WTC11 (cell line): Measurements from ENCODE around the gene PRR22. TPM values are rescaled to one million over a fixed set of nuclear protein-coding genes. Genes with fewer than 3 reads are reported as not detected.

Source experiments
- ATAC-seq: fragments of 200-7000 bp; cut with Tn5 transposase; 2 replicates; pipeline ENCODE4 v1.10.0; 2021; ENCODE audit warnings: mild to moderate bottlenecking, moderate library complexity
- CTCF ChIA-PET: fragments of 300-600 bp; sonication (Branson Sonifier 250); formaldehyde crosslinking; loops from one replicate; lab custom pipeline; 2021; ENCODE audit warnings: antibody characterized with exemption; lab: Charles Lee
- POLR2A ChIA-PET: fragments of 350-600 bp; sonication (Branson Sonifier 250); formaldehyde crosslinking; loops from one replicate; lab custom pipeline; 2021; ENCODE audit warnings: antibody characterized with exemption; lab: Charles Lee
- DNase-seq: peaks from one replicate; pipeline ENCODE4 v3.0.0; 2021; ENCODE audit warnings: low spot score
- H3K27ac Mint-ChIP-seq: 2 replicates; pipeline ENCODE4 v1.8.0; 2021; ENCODE audit warnings: mixed read lengths
- H3K27me3 Mint-ChIP-seq: 2 replicates; pipeline ENCODE4 v1.8.0; 2021; ENCODE audit warnings: low read depth, mild to moderate bottlenecking, moderate library complexity, mixed read lengths
- H3K36me3 Mint-ChIP-seq: 2 replicates; pipeline ENCODE4 v1.8.0; 2021; ENCODE audit warnings: mixed read lengths
- H3K4me1 Mint-ChIP-seq: 2 replicates; pipeline ENCODE4 v1.8.0; 2022; ENCODE audit warnings: mixed read lengths
- H3K4me3 Mint-ChIP-seq: 2 replicates; pipeline ENCODE4 v1.8.0; 2021; ENCODE audit warnings: mild to moderate bottlenecking, moderate library complexity, mixed read lengths
- H3K9me3 Mint-ChIP-seq: 2 replicates; pipeline ENCODE4 v1.8.0; 2021; ENCODE audit warnings: mixed read lengths
- CBFB ChIP-seq: sonication (generic); formaldehyde crosslinking; IDR thresholded peaks from 2 replicates; pipeline ENCODE4 v1.8.1; 2022; ENCODE audit warnings: mild to moderate bottlenecking, low read depth, missing genetic modification reagents
- ESRRA ChIP-seq: sonication (generic); formaldehyde crosslinking; IDR thresholded peaks from 2 replicates; pipeline ENCODE4 v1.8.1; 2022; ENCODE audit warnings: mild to moderate bottlenecking, missing genetic modification reagents, borderline replicate concordance
- IRF2 ChIP-seq: sonication (generic); formaldehyde crosslinking; IDR thresholded peaks from 2 replicates; pipeline ENCODE4 v1.8.0; 2022; ENCODE audit warnings: low read depth, missing genetic modification reagents, borderline replicate concordance
- JAZF1 ChIP-seq: fragments of 250-450 bp; sonication (Bioruptor Pico); IDR thresholded peaks from 2 replicates; pipeline ENCODE4 v1.9.0; 2021; ENCODE audit warnings: moderate library complexity, mild to moderate bottlenecking, inconsistent platforms
- JUN ChIP-seq: sonication (generic); formaldehyde crosslinking; IDR thresholded peaks from 2 replicates; pipeline ENCODE4 v1.8.0; 2023; ENCODE audit warnings: mild to moderate bottlenecking, missing genetic modification reagents
- MXD4 ChIP-seq: fragments of 250-450 bp; sonication (Bioruptor Pico); IDR thresholded peaks from 2 replicates; pipeline ENCODE4 v1.8.0; 2021; ENCODE audit warnings: mild to moderate bottlenecking, moderate library complexity, borderline replicate concordance
- NFYB ChIP-seq: sonication (generic); formaldehyde crosslinking; conservative IDR thresholded peaks from 2 replicates; pipeline ENCODE4 v1.8.0; 2022; ENCODE audit warnings: low read depth, missing genetic modification reagents
- OVOL2 ChIP-seq: fragments of 250-450 bp; sonication (Bioruptor Pico); IDR thresholded peaks from 2 replicates; pipeline ENCODE4 v1.9.0; 2021; ENCODE audit warnings: mild to moderate bottlenecking, borderline replicate concordance
- PRRX2 ChIP-seq: fragments of 250-450 bp; sonication (Bioruptor Pico); IDR thresholded peaks from 2 replicates; pipeline ENCODE4 v1.8.0; 2021; ENCODE audit warnings: mild to moderate bottlenecking
- SOX15 ChIP-seq: fragments of 250-450 bp; sonication (Bioruptor Pico); IDR thresholded peaks from 2 replicates; pipeline ENCODE4 v1.9.0; 2021; ENCODE audit warnings: mild to moderate bottlenecking
- SP1 ChIP-seq: sonication (generic); formaldehyde crosslinking; conservative IDR thresholded peaks from 2 replicates; pipeline ENCODE4 v1.8.1; 2022; ENCODE audit warnings: missing genetic modification reagents
- TP53 ChIP-seq: sonication (generic); formaldehyde crosslinking; IDR thresholded peaks from 2 replicates; pipeline ENCODE4 v1.8.1; 2023; ENCODE audit warnings: mild to moderate bottlenecking, missing genetic modification reagents
- ZBTB21 ChIP-seq: sonication (generic); formaldehyde crosslinking; IDR thresholded peaks from 2 replicates; pipeline ENCODE4 v1.8.1; 2023; ENCODE audit warnings: mild to moderate bottlenecking, missing genetic modification reagents, borderline replicate concordance
- ZNF423 ChIP-seq: fragments of 250-450 bp; sonication (Bioruptor Pico); IDR thresholded peaks from 2 replicates; pipeline ENCODE4 v2.1.2; 2022; ENCODE audit warnings: mild to moderate bottlenecking, moderate library complexity
- total RNA-seq: library from RNA; stranded (reverse); gene quantifications from 3 replicates; pipeline ENCODE4 v1.2.3, GENCODE V29; 2021
- TF ChIP-seq, protein P1 (sequence below): sonication (generic); formaldehyde crosslinking; IDR thresholded peaks from 2 replicates; pipeline ENCODE4 v1.8.1; 2023; ENCODE audit warnings: mild to moderate bottlenecking, missing genetic modification reagents
- TF ChIP-seq, protein P2 (sequence below): sonication (generic); formaldehyde crosslinking; conservative IDR thresholded peaks from 2 replicates; pipeline ENCODE4 v1.8.1; 2022; ENCODE audit warnings: mild to moderate bottlenecking, missing genetic modification reagents
- TF ChIP-seq, protein P3 (sequence below): fragments of 250-450 bp; sonication (Bioruptor Pico); conservative IDR thresholded peaks from 2 replicates; pipeline ENCODE4 v1.9.0; 2021; ENCODE audit warnings: mild to moderate bottlenecking
- TF ChIP-seq, protein P4 (sequence below): sonication (generic); formaldehyde crosslinking; IDR thresholded peaks from 2 replicates; pipeline ENCODE4 v1.8.0; 2022; ENCODE audit warnings: mild to moderate bottlenecking, missing genetic modification reagents
- TF ChIP-seq, protein P5 (sequence below): sonication (generic); formaldehyde crosslinking; IDR thresholded peaks from 2 replicates; pipeline ENCODE4 v1.8.0; 2022; ENCODE audit warnings: mild to moderate bottlenecking, missing genetic modification reagents

The PRR22 gene
- total RNA-seq, 1 experiment from 2014 or later = 3.3 TPM

DNA sequence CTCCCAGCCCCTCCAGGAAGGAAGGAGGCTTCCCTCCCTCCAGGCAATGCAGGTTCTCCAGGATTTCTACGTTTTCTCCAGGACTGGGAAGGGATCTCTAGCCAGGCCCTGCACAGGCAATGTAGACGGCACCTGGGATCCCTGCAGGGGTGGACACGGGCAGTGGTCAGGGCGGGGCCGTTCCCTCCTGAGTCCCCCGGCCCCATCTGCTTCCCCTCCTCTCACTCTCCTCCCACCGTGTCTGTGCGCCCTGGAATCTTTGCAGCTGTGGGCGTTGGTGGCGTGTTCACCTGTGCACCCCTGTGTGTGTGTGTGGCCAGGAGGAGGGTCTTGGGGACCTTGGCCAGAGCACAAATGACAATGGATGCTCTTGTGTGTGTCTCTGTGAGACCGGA is 30.3 kb upstream of the PRR22 start (continued):
- TF ChIP-seq ESRRA (CRISPR knock-in tag) = no peak
- TF ChIP-seq, all 79 proteins: peak for 0

DNA sequence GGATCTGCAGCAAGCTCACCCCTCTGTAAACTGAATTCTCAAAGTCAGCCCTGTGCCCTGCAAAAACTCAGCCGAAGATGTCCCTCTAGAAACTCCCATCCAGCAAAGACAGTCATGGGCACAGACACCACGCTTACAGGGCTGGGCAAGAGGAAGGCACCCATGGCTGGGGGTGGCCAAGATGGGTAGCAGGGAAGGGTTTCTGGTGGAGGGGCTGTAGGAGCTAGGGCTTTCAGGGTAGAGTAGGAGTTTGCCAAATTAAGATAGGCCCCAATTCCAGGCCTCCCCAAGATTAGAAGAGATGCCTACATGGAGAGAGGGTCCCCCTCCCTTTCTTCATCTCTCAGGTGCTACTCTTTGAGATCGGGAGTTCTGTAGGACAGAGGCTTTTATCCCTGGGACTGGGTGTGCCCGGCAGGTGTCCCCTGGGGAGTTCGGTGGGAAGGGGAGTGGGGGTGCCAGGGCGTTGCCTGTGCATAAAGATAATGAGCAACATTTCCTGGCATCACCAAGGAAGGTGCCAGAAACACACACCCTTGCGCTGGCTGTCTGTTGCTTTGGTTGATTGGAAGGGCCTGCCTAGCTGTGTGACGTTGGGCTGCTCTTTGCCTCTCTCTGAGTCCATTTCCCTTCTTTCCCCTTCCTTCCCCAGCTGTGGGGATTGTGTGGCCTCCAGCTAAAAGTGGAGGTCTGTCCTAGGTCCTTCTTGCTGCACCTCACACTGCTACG is 29.7 kb upstream of the PRR22 start:
- Mint-ChIP-seq H3K27me3 (peaks cover 9% of the 10 kb centered on the region), H3K9me3 (no peaks in the 10 kb centered on the region)
- CTCF ChIA-PET = interaction anchor here (1.0 kb wide), 1 partner anchor 10 kb away, joined by 5 read pairs; no protein-coding TSS in a partner anchor
- TF ChIP-seq OVOL2 (CRISPR knock-in tag) (no peak), MXD4 (CRISPR knock-in tag) (no peak), JAZF1 (CRISPR knock-in tag) (no peak), JUN (CRISPR knock-in tag) (no peak)
- TF ChIP-seq, protein P1, sequence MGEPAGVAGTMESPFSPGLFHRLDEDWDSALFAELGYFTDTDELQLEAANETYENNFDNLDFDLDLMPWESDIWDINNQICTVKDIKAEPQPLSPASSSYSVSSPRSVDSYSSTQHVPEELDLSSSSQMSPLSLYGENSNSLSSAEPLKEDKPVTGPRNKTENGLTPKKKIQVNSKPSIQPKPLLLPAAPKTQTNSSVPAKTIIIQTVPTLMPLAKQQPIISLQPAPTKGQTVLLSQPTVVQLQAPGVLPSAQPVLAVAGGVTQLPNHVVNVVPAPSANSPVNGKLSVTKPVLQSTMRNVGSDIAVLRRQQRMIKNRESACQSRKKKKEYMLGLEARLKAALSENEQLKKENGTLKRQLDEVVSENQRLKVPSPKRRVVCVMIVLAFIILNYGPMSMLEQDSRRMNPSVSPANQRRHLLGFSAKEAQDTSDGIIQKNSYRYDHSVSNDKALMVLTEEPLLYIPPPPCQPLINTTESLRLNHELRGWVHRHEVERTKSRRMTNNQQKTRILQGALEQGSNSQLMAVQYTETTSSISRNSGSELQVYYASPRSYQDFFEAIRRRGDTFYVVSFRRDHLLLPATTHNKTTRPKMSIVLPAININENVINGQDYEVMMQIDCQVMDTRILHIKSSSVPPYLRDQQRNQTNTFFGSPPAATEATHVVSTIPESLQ = no peak
- TF ChIP-seq, all 79 proteins: peak for 0
- Mint-ChIP-seq H3K27ac (no peak overlapping the region), H3K4me3 (no peak overlapping the region), H3K36me3 (no peaks in the 10 kb centered on the region), H3K4me1 (no peaks in the 10 kb centered on the region)
- no peak for ATAC-seq
- DNase-seq = no peak
- POLR2A ChIA-PET = no interaction called here

DNA sequence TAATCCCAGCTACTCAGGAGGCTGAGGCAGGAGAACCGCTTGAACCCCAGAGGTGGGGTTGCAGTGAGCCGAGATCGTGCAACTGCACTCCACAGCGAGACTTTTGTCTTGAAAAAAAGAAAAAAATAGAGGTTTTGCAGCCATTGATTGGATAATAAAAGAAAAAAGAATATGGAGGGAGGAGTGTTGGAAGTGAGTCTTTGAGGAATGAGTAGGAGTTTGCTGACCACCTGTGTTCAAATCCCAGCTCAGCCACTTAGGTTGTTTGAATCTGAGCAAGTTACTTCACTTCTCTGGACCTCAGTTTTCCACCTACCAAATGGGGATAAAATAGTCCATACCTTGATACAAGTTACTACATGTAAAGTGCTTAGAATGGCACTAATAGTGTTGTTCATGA is 26.6 kb upstream of the PRR22 start:
- CTCF ChIA-PET = interaction anchor here (1.5 kb wide), 1 partner anchor 17 kb away, joined by 4 read pairs; no protein-coding TSS in a partner anchor
- no peaks in the 10 kb centered on the region for H3K4me1 Mint-ChIP-seq
- H3K36me3 Mint-ChIP-seq = no peaks in the 10 kb centered on the region
- no peak overlapping the region for H3K4me3 Mint-ChIP-seq
- POLR2A ChIA-PET = no interaction called here
- TF ChIP-seq TP53 (no peak), IRF2 (CRISPR knock-in tag) (no peak), SOX15 (CRISPR knock-in tag) (no peak), ZBTB21 (CRISPR knock-in tag) (no peak)
- DNase-seq (no peak), ATAC-seq (no peak)
- H3K9me3 Mint-ChIP-seq = no peaks in the 10 kb centered on the region
- H3K27ac Mint-ChIP-seq = no peak overlapping the region
- H3K27me3 Mint-ChIP-seq = peaks cover under 1% of the 10 kb centered on the region; the same call in 1 of the 2 replicates

DNA sequence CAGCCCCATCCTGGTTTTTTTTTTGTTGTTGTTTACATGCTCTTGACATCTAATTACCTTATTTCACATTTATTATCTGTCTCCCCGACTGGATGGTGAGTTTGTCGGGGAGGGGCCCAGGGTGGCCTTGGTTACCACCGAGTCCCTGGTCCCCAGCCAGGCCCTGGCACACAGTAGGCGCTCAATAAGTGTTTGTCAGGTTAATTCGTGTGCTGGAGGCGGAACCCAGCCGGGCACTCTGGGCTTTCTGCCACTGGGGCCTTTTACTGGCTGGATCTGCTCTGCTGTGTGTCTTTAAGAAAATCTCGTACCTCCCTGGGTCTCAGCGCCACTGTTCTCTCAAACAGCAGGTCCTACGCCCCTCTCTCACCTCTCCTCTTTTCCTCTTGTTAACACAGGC is 24.9 kb upstream of the PRR22 start:
- ATAC-seq (no peak), DNase-seq (no peak)
- POLR2A ChIA-PET = no interaction called here
- Mint-ChIP-seq H3K27ac (no peak overlapping the region), H3K4me3 (no peak overlapping the region), H3K4me1 (peaks cover 3% of the 10 kb centered on the region; the same call in 1 of the 2 replicates), H3K36me3 (no peaks in the 10 kb centered on the region), H3K27me3 (peaks cover 9% of the 10 kb centered on the region), H3K9me3 (no peaks in the 10 kb centered on the region)
- CTCF ChIA-PET = interaction anchor here (4.1 kb wide), 1 partner anchor 19 kb away, joined by 19 read pairs; no protein-coding TSS in a partner anchor
- TF ChIP-seq, protein P2, sequence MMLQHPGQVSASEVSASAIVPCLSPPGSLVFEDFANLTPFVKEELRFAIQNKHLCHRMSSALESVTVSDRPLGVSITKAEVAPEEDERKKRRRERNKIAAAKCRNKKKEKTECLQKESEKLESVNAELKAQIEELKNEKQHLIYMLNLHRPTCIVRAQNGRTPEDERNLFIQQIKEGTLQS (CRISPR knock-in tag) = no peak
- TF ChIP-seq PRRX2 (CRISPR knock-in tag) = no peak
- TF ChIP-seq, protein P3, sequence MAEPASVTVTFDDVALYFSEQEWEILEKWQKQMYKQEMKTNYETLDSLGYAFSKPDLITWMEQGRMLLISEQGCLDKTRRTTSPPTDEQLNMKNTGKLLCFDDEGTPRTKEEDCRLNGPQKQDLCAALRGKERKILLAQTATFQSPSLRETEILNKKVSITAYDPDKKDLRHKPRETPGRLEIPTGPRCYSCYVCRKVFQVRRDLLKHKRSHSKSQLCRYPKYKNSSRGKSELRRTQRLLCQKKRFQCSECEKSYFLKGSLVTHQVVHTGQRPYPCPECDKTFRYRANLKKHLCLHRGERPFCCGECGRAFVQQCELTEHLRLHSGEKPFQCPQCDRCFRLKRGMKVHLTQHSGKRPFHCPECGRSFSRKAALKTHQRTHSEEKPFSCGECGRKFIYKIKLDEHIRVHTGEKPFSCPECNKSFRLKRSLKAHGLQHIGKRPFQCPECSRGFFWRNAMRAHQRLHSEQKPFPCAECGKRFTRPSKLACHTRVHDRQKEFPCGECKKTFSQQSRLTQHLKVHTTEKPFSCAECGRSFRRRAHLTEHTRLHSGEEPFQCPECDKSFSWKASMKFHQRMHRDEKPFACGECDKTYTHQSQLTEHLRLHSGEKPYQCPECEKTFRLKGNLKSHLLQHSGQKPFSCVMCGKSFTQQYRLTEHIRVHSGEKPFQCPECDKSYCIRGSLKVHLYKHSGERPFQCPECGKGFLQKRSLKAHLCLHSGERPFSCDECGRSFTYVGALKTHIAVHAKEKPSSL = no peak
- TF ChIP-seq NFYB (CRISPR knock-in tag) = no peak
- no peak for TF ChIP-seq CBFB
- TF ChIP-seq, protein P1 = no peak
- TF ChIP-seq, protein P4, sequence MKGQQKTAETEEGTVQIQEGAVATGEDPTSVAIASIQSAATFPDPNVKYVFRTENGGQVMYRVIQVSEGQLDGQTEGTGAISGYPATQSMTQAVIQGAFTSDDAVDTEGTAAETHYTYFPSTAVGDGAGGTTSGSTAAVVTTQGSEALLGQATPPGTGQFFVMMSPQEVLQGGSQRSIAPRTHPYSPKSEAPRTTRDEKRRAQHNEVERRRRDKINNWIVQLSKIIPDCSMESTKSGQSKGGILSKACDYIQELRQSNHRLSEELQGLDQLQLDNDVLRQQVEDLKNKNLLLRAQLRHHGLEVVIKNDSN (CRISPR knock-in tag) = no peak
- TF ChIP-seq, protein P5, sequence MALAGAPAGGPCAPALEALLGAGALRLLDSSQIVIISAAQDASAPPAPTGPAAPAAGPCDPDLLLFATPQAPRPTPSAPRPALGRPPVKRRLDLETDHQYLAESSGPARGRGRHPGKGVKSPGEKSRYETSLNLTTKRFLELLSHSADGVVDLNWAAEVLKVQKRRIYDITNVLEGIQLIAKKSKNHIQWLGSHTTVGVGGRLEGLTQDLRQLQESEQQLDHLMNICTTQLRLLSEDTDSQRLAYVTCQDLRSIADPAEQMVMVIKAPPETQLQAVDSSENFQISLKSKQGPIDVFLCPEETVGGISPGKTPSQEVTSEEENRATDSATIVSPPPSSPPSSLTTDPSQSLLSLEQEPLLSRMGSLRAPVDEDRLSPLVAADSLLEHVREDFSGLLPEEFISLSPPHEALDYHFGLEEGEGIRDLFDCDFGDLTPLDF (CRISPR knock-in tag) = no peak
- TF ChIP-seq SP1 (CRISPR knock-in tag) = no peak
- no peak for TF ChIP-seq MXD4 (CRISPR knock-in tag)
- no peak for TF ChIP-seq ZNF423 (CRISPR knock-in tag)
- no peak for TF ChIP-seq ZBTB21 (CRISPR knock-in tag)
